HG03196 (cell line): ENCODE results near the gene DGKA.
"Not testable (repeated sequence)": the region's sequence is repeated elsewhere in the genome, so short reads cannot be mapped to it uniquely, and the experiment has no call there.

Experiments
- ATAC-seq: cut with Tn5 transposase; IDR thresholded peaks from one replicate; pipeline ENCODE4 v1.9.1; 2021; ENCODE audit not compliant: unreplicated experiment

DGKA gene

GRCh38 chr12:55996715-55997534 is 66.0 kb downstream of the DGKA start, which contains the start of gene SUOX:
TSS of gene SUOX (plus strand) at chr12:55997276. CDS start at chr12:56002222, 4,946 bp downstream.
- peak; percentile 99 for ATAC-seq

GRCh38 chr12:55997535-55997859 is 66.5 kb downstream of the DGKA start:
- no peak for ATAC-seq

GRCh38 chr12:55999522-55999921 is 68.6 kb downstream of the DGKA start:
- not testable (repeated sequence) for ATAC-seq

GRCh38 chr12:55999999-56000540 is 69.1 kb downstream of the DGKA start:
- not testable (repeated sequence) for ATAC-seq

GRCh38 chr12:56001487-56002100 is 70.6 kb downstream of the DGKA start:
- no peak for ATAC-seq

GRCh38 chr12:56003376-56003775 is 72.4 kb downstream of the DGKA start:
- ATAC-seq, result not testable (repeated sequence)
